COLO668 (cell line): ENCODE measurements around the gene GART.
"Not testable (repeated sequence)": the region's sequence is repeated elsewhere in the genome, so short reads cannot be mapped to it uniquely, and the experiment has no call there.

Experiments used
- DNase-seq: peaks from one replicate; lab custom pipeline; 2025; ENCODE audit not compliant: unreplicated experiment; lab: John Stamatoyannopoulos, UW

The GART gene

GRCh38 chr21:33473344-33473743 lies 68.6 kb downstream of the GART start:
- no peak for DNase-seq

GRCh38 chr21:33470701-33471100 lies 71.2 kb downstream of the GART start:
- DNase-seq, result no peak

- DNase-seq, result not testable (repeated sequence)
Observed at GRCh38 chr21:33469183-33469582, 72.7 kb downstream of the GART start.

GRCh38 chr21:33461538-33462250 lies 80.2 kb downstream of the GART start:
- no peak for DNase-seq

GRCh38 chr21:33458861-33459260 lies 83.1 kb downstream of the GART start:
- no peak for DNase-seq

- no peak for DNase-seq
Observed at GRCh38 chr21:33455686-33456446, 86.1 kb downstream of the GART start.
